Fibroblast of villous mesenchyme (primary cell): Measurements from ENCODE around the gene NDUFV1. TPM values are rescaled to one million over a fixed set of nuclear protein-coding genes. Genes with fewer than 3 reads are reported as not detected.
A peak's percentile ranks its signal among the peaks of the same experiment; 100 is the strongest.
"Not testable (repeated sequence)": the region's sequence is repeated elsewhere in the genome, so short reads cannot be mapped to it uniquely, and the experiment has no call there.

Experiments
- DNase-seq: peaks from one replicate; pipeline ENCODE4 v3.0.0-alpha.2; 2010; ENCODE audit warnings: low read depth
- H3K4me3 ChIP-seq: 2 replicates; pipeline ENCODE4 v1.5.1; 2011; ENCODE audit warnings: low read depth, mild to moderate bottlenecking, low read length
- total RNA-seq: library from RNA; depleted of rRNA; stranded (reverse); fragments of >200 nt; gene quantifications from 2 replicates; pipeline ENCODE4 v1.2.3, GENCODE V29; 2012
- TF ChIP-seq, protein P1 (sequence below): IDR thresholded peaks from 2 replicates; pipeline ENCODE4 v1.5.1; 2012; ENCODE audit warnings: low read depth, mild to moderate bottlenecking, low read length; ENCODE audit not compliant: insufficient read depth

The NDUFV1 gene
- total RNA-seq, 1 donor, result 140 TPM

DNA sequence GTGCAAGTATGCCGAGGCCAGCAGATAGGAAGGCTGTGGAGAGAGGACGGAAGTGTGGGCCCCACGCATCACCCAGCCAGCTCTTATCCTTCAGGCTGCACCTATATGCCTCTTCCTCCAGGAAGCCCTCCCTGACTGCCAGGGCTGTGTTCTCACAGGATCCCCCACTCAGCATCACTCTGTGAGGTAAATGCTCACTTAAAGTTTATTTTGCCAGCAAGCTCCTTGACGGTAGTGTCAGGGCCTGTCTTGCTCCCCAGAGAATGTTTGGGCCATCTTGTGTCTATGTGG is 28.4 kb downstream of the NDUFV1 start:
- no peak overlapping the region for H3K4me3 ChIP-seq
- TF ChIP-seq, protein P1, sequence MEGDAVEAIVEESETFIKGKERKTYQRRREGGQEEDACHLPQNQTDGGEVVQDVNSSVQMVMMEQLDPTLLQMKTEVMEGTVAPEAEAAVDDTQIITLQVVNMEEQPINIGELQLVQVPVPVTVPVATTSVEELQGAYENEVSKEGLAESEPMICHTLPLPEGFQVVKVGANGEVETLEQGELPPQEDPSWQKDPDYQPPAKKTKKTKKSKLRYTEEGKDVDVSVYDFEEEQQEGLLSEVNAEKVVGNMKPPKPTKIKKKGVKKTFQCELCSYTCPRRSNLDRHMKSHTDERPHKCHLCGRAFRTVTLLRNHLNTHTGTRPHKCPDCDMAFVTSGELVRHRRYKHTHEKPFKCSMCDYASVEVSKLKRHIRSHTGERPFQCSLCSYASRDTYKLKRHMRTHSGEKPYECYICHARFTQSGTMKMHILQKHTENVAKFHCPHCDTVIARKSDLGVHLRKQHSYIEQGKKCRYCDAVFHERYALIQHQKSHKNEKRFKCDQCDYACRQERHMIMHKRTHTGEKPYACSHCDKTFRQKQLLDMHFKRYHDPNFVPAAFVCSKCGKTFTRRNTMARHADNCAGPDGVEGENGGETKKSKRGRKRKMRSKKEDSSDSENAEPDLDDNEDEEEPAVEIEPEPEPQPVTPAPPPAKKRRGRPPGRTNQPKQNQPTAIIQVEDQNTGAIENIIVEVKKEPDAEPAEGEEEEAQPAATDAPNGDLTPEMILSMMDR, result no peak
- no peak for DNase-seq

DNA sequence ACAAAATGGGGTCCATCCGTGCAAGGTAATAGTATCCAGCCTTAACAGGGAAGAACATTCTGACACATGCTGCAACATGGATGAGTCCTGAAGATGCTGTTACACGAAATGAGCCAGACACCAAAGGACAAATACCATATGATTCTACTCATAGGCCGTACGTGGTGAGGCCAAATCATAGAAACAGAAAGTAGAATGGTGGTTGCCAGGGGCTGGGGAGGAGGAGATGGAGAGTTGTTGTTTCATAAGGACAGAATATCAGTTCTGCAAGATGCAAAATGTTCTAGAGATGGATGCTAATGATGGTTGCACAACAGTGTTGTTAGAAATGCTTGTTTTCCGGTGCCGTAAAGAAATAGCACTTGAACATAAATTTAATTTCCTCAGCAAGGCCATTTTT is 30.2 kb downstream of the NDUFV1 start:
- TF ChIP-seq, protein P1, result no peak
- no peak for DNase-seq
- H3K4me3 ChIP-seq, result no peak overlapping the region

- DNase-seq, H3K4me3 ChIP-seq: not testable (repeated sequence)
Measured at GRCh38 chr11:67637441-67637840, 30.7 kb downstream of the NDUFV1 start.

DNA sequence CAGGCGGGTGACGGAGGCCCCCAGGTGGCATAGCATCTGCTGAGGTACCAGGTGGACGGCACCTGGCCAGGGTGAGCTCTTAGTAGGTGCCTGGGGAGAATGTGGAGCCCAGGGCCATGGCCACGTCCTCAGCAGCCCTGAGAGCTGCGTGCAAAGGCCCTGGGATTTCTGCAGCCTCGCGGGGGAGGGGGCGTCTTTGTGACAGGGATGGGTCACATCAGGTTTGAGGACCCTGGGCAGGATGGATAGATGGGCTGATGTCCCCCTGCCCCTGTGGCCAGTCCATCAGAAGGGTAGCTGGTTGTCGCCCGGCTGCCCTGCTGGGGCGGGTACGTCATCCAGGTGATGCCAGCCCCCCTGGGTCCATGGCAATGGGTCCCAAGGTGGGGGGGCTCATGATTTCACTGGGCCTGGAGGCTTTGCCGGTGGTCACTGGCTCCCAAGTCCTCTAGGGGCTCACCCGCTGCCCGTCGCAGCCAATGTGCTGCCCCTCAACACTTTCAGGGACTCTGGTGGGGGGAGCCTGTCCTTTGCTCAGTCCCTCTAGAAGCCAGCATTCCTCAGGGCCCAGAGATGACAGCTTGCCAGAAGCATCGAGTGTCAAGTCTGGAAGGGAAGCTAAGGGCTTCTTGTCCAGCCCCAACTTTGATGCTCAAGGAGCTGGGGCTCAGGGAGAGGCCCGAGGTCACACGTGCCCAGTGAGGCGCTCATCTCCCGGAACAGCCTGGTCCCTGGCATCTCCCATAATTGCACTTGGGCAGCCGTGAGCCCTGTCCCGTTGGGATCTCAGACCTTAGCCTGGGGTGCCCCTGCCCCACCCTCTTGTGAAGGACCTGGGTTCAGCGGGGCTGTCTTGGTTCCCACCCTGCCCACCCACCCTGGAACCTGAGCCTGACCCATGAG is 32.0 kb downstream of the NDUFV1 start:
- H3K4me3 ChIP-seq, result no peak overlapping the region
- no peak for DNase-seq
- TF ChIP-seq, protein P1, result no peak

DNA sequence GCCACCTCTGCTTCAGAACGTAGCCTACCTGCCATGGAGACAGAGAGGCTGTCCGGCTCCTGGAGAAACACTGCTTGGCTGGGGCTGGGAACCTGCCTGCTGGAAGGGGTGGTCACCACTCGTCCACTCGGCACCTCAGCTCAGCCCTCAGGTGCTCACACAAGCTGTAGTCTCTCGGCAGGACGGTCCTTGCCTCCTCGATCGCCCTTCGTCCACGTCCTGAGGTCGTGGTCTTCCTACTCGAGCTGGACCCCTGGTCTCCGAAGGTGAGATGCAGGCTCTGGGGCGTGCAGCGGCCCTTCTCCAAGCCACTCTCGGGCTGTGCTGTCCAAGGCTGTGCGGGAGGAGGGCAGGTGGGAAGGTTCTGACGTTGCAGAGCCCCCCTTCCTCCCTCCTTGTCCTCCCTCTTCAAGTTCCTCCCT is 32.7 kb downstream of the NDUFV1 start, which contains the start of gene TBX10:
Gene TBX10, minus strand, starts transcription at position 326 of the 422 bp plus-strand sequence. Its CDS starts 291 bp downstream, at position 35.
- no peak for DNase-seq
- H3K4me3 ChIP-seq, result no peak within 1 kb of the TSS
- TF ChIP-seq, protein P1, result no peak

GRCh38 chr11:67640021-67640757 is 33.5 kb downstream of the NDUFV1 start:
- DNase-seq, result peak; percentile 48
- TF ChIP-seq, protein P1, result peak; percentile 70
- no peak overlapping the region for H3K4me3 ChIP-seq

DNA sequence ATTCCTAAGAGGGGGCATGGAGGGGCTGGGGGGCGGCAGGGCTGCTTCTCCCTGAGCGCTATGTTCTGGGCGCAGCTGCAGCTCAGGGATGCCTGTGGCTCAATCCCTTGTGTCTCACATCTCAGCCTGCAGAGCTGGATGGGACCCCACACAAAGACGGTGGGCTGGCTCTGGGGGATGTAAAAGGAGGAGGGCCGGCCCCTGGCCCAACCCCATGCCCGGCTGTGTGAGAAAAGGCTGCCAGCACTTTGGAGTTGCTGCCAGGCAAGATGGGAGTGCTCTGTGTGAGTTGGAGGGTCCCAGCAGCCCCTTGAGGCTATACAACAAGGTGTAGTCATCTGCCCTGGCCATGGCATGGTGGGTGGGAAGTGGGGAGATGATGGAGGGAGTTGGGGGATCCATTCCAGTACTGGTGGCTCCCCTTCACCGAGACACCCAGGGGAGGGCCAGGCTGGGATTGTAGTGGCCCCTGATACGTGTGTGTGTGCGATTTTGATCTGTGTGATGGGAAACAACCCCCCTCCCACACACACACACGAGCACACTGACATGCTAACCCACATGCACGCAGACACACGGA is 34.1 kb downstream of the NDUFV1 start:
- TF ChIP-seq, protein P1, result no peak
- DNase-seq, result no peak
- no peak overlapping the region for H3K4me3 ChIP-seq
